ENCODE measurements around the gene SCFD2.
"Not testable (repeated sequence)": the region's sequence is repeated elsewhere in the genome, so short reads cannot be mapped to it uniquely, and the experiment has no call there.

The SCFD2 gene

DNA sequence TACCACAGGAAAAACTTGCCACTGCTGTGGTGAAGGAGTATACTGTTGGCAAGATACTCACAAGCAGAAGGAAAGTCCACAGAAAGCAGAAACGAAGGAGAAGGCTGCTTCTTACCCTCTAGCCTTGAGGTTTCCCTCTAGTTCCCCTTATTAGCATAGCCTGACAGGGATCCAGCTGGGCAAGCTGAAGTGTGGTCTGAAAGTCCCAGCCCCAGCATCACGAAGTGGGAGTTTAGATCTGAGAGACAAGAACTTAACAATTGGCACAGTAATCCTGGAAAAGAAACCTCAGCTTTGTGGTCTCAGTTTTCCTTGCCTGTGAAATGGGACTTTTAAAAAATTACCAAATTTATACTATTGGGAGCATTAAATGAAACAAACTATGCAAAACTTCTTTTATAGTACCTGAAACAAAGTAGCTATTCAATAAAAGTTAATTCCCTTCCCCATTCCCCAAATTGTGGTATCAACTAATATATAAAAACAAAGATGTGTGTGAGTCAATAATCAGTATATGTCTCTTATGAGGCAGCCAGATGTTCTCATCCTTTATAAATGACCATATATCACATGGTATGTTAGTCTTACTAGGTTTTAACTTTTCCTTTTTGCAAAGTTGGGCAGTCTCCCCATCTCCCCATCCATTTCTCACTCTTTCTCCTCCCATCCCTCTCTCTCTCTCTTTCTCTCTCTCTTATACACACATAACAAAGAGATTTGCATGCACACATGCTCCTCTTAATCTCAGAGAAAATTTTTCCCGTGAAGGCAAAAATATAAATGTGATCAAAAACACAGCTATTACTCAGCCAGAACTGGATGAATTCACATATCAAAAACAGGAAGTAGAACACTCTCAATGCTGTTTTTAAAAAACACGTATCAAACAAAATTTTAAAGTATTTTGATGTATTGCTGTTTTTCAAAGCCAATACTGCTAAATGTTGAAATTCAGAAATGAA, 57.8 kb downstream of the SCFD2 start:
- H3K4me1 ChIP-seq (ENCODE audit: control insufficient read depth, insufficient read depth, low read length, unreplicated experiment), result peaks cover 47% of the 10 kb centered on the region
- peak overlapping the region; percentile 81 for H3K27ac ChIP-seq (ENCODE audit: low read depth, low read length)
- no peaks in the 10 kb centered on the region; the same call in 1 of the 2 replicates for H3K36me3 ChIP-seq (ENCODE audit: insufficient read depth, low read length)
- no peaks in the 10 kb centered on the region for H3K79me2 ChIP-seq (ENCODE audit: control insufficient read depth, insufficient read depth, low read length, unreplicated experiment)
- no peaks in the 10 kb centered on the region for H3K27me3 ChIP-seq (ENCODE audit: insufficient read depth, low read length)
- peak overlapping the region; percentile 33 for H3K4me3 ChIP-seq (ENCODE audit: low read depth, low read length)
- H2AFZ ChIP-seq (ENCODE audit: low read length, unreplicated experiment), result peak overlapping the region; percentile 66

DNA sequence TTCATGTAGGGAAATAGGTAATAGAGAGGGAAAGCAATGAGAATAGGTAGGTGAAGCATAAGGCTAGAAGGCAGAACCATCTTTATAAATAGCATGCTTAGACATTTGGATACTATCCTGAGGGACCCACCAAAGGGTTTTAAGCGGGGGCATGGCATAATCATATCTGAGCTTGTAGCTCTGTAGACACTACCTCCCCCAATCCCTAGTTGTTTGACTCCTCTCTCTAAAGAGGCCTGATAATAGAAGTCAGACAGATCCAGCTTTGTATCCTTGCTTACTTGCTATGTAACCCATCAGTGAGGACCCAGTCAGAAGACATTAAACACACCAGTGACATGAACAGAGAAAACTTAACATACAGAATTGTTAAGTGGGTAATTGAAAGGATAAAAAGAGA, 58.7 kb downstream of the SCFD2 start:
- peaks cover 47% of the 10 kb centered on the region for H3K4me1 ChIP-seq (ENCODE audit: control insufficient read depth, insufficient read depth, low read length, unreplicated experiment)
- peak overlapping the region; percentile 32 for H2AFZ ChIP-seq (ENCODE audit: low read length, unreplicated experiment)
- no peaks in the 10 kb centered on the region for H3K27me3 ChIP-seq (ENCODE audit: insufficient read depth, low read length)
- H3K27ac ChIP-seq (ENCODE audit: low read depth, low read length), result peak overlapping the region; percentile 81
- no peaks in the 10 kb centered on the region; the same call in 1 of the 2 replicates for H3K36me3 ChIP-seq (ENCODE audit: insufficient read depth, low read length)
- peak overlapping the region; percentile 54 for H3K4me3 ChIP-seq (ENCODE audit: low read depth, low read length)
- H3K79me2 ChIP-seq (ENCODE audit: control insufficient read depth, insufficient read depth, low read length, unreplicated experiment), result no peaks in the 10 kb centered on the region

DNA sequence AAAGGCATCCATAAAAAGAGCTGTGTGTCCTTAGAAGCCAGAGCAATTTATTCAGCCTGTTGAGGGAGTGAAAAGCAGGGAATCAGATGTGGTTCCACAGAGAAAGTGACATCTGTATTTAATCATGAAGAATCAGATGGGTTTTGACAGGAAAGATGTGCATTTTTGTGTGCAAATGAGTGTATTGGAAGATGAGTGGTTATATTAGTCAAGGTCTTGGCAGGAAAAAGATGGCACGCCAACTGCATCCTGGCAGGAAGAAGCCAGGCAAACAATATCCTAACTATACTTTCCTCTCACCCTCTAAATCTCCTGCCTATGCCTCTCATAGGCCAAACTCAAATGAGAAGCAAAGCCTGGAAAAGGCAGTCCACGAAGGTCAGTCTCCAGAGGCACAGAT, 59.1 kb downstream of the SCFD2 start:
- peaks cover 47% of the 10 kb centered on the region for H3K4me1 ChIP-seq (ENCODE audit: control insufficient read depth, insufficient read depth, low read length, unreplicated experiment)
- H3K36me3 ChIP-seq (ENCODE audit: insufficient read depth, low read length), result no peaks in the 10 kb centered on the region; the same call in 1 of the 2 replicates
- peak overlapping the region; percentile 81 for H3K27ac ChIP-seq (ENCODE audit: low read depth, low read length)
- peak overlapping the region; percentile 32 for H2AFZ ChIP-seq (ENCODE audit: low read length, unreplicated experiment)
- no peaks in the 10 kb centered on the region for H3K79me2 ChIP-seq (ENCODE audit: control insufficient read depth, insufficient read depth, low read length, unreplicated experiment)
- no peaks in the 10 kb centered on the region for H3K27me3 ChIP-seq (ENCODE audit: insufficient read depth, low read length)
- peak overlapping the region; percentile 54 for H3K4me3 ChIP-seq (ENCODE audit: low read depth, low read length)

DNA sequence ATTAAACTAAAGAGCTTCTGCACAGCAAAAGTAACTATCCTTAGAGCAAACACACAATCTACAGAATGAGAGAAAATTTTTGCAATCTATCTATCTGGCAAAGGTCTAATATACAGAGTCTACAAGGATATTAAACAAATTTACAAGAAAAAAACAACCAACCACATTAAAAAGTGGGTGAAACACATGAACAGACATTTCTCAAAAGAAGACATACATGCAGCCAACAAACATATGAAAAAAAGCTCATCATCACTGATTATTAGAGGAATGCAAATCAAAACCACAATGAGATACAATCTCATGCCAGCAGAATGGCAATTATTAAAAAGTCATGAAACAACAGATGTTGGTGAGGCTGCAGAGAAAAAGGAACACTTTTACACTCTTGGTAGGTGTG, 73.7 kb downstream of the SCFD2 start:
- not testable (repeated sequence) for H3K4me1 ChIP-seq (ENCODE audit: control insufficient read depth, insufficient read depth, low read length, unreplicated experiment); H3K4me3 ChIP-seq (ENCODE audit: low read depth, low read length); H3K27me3 ChIP-seq (ENCODE audit: insufficient read depth, low read length); H3K27ac ChIP-seq (ENCODE audit: low read depth, low read length); H3K79me2 ChIP-seq (ENCODE audit: control insufficient read depth, insufficient read depth, low read length, unreplicated experiment); H3K36me3 ChIP-seq (ENCODE audit: insufficient read depth, low read length); H2AFZ ChIP-seq (ENCODE audit: low read length, unreplicated experiment)

DNA sequence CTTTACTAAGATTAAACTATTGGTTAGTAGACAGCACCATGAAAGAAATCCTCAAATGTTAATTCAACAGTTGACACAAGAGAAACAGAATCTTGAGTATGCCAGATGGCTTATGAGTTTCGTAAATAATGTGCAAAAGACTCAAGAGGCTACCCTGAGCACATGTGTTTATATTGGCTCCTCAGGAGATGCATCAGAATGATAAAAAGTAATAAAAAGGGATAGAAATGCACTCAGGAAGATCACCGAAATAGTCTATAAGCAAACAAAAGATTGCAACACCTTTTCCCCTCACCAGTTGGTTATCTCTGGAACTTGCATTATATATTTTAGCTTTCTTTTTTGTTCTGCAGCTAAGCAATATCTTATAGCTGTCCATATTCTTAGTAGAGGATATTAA, 84.4 kb downstream of the SCFD2 start:
- H3K27me3 ChIP-seq (ENCODE audit: insufficient read depth, low read length), result no peaks in the 10 kb centered on the region
- no peaks in the 10 kb centered on the region for H3K36me3 ChIP-seq (ENCODE audit: insufficient read depth, low read length)
- no peak overlapping the region for H3K4me3 ChIP-seq (ENCODE audit: low read depth, low read length)
- peaks cover 10% of the 10 kb centered on the region for H3K4me1 ChIP-seq (ENCODE audit: control insufficient read depth, insufficient read depth, low read length, unreplicated experiment)
- H2AFZ ChIP-seq (ENCODE audit: low read length, unreplicated experiment), result no peak overlapping the region
- H3K79me2 ChIP-seq (ENCODE audit: control insufficient read depth, insufficient read depth, low read length, unreplicated experiment), result no peaks in the 10 kb centered on the region
- no peak overlapping the region for H3K27ac ChIP-seq (ENCODE audit: low read depth, low read length)

DNA sequence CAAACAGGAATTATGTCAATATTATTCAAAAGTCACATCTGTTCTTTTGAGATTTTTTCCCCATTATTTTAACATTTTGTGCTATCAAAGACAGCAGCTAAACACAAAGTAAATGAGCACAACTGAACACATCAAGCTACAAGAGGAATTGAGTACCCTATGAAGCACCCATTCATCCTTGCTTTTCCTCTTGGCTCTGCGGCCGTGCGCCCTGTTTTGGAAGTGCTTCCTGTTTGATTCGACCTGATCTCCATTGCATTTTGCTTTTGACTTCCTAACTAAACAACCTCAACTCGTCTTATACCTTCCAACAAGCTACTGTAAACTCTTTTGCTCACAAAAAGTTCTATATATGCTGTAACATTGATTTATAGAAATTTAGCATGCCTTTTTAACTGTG, 85.0 kb downstream of the SCFD2 start:
- Histone ChIP-seq H3K27ac (ENCODE audit: low read depth, low read length) (no peak overlapping the region), H3K27me3 (ENCODE audit: insufficient read depth, low read length) (no peaks in the 10 kb centered on the region), H3K4me3 (ENCODE audit: low read depth, low read length) (no peak overlapping the region), H2AFZ (ENCODE audit: low read length, unreplicated experiment) (no peak overlapping the region), H3K79me2 (ENCODE audit: control insufficient read depth, insufficient read depth, low read length, unreplicated experiment) (no peaks in the 10 kb centered on the region), H3K36me3 (ENCODE audit: insufficient read depth, low read length) (no peaks in the 10 kb centered on the region), H3K4me1 (ENCODE audit: control insufficient read depth, insufficient read depth, low read length, unreplicated experiment) (peaks cover 10% of the 10 kb centered on the region)

DNA sequence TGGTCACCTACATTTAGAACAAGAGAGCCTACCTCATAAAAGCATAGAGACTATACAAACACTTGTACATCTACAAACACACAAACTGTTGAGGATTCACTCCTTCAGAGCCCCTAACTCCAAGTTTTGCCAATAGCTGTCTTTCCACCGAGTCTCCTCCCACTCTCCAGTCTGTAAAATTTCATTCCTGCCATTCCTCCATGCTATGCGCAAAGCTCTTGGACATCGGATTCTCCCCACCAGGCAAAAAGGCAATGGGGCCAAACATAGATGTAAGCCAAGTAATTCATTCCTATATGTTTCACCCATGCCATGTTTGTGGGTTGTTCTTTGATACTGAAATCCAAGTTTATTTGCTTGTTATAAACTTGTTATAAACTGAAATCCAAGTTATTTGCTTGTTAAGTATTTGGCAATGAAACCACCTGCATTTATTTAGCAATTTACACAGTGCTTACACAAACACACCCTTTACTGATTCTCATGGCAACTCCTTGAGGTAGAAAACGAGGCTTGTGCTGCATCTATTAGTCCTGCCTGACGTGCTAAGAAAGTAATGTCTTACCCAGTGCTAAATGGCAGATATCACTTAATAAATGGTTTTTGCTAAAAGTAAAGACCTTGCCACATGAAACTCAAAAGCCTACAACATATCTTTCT, 91.1 kb downstream of the SCFD2 start:
- no peak overlapping the region for H3K27ac ChIP-seq (ENCODE audit: low read depth, low read length)
- no peaks in the 10 kb centered on the region for H3K27me3 ChIP-seq (ENCODE audit: insufficient read depth, low read length)

DNA sequence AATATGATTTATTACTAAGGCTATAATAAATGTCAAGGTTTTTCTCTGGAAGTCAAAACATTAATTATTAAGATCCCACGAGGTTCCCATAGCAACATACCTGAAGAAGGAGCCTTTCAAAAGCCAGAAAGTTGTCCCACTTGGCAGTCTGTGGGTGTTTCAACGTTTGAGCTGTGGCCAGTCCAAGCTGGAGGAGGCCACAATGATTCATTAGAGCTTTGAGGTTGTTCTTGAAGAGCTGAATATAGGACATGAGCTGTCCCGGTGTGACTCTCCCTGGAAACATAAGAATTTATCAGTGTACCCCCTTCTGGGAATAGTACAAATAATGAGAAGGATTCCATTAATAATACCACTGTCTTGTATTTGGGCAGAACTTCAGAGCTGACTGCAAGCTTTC, 92.1 kb downstream of the SCFD2 start:
- no peak overlapping the region for H3K4me3 ChIP-seq (ENCODE audit: low read depth, low read length)
- H3K4me1 ChIP-seq (ENCODE audit: control insufficient read depth, insufficient read depth, low read length, unreplicated experiment), result peaks cover 4% of the 10 kb centered on the region
- no peaks in the 10 kb centered on the region for H3K27me3 ChIP-seq (ENCODE audit: insufficient read depth, low read length)
- H3K36me3 ChIP-seq (ENCODE audit: insufficient read depth, low read length), result no peaks in the 10 kb centered on the region
- no peak overlapping the region for H3K27ac ChIP-seq (ENCODE audit: low read depth, low read length)
- H2AFZ ChIP-seq (ENCODE audit: low read length, unreplicated experiment), result no peak overlapping the region
- no peaks in the 10 kb centered on the region for H3K79me2 ChIP-seq (ENCODE audit: control insufficient read depth, insufficient read depth, low read length, unreplicated experiment)

More for the DNA sequence above, 91.1 kb downstream of the SCFD2 start:
- no peaks in the 10 kb centered on the region for H3K36me3 ChIP-seq (ENCODE audit: insufficient read depth, low read length)
- no peak overlapping the region for H2AFZ ChIP-seq (ENCODE audit: low read length, unreplicated experiment)
- no peak overlapping the region for H3K4me3 ChIP-seq (ENCODE audit: low read depth, low read length)
- H3K79me2 ChIP-seq (ENCODE audit: control insufficient read depth, insufficient read depth, low read length, unreplicated experiment), result no peaks in the 10 kb centered on the region
- H3K4me1 ChIP-seq (ENCODE audit: control insufficient read depth, insufficient read depth, low read length, unreplicated experiment), result peaks cover 4% of the 10 kb centered on the region

DNA sequence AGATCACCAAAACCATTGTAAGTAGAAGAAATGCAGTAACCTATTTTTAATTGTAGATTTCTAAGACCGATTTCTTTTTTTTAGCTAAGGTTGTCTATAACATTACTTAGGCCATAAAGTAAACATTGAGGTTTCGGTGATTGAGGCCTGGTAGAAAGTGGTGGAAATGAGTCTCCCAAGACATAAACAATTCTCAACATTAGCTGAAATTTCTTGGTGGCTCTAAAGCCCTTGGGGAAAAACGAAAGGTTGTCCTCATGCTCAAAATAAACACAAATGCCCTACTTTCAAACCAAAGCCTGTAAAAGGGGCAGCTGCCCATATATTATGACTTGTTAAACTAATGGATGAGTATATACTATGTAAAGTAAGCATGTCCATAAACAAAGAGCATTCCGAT, 98.8 kb downstream of the SCFD2 start:
- Histone ChIP-seq H3K27me3 (ENCODE audit: insufficient read depth, low read length) (no peaks in the 10 kb centered on the region), H3K36me3 (ENCODE audit: insufficient read depth, low read length) (peaks cover 7% of the 10 kb centered on the region; the same call in 1 of the 2 replicates), H3K4me1 (ENCODE audit: control insufficient read depth, insufficient read depth, low read length, unreplicated experiment) (no peaks in the 10 kb centered on the region), H3K27ac (ENCODE audit: low read depth, low read length) (no peak overlapping the region), H3K4me3 (ENCODE audit: low read depth, low read length) (no peak overlapping the region), H3K79me2 (ENCODE audit: control insufficient read depth, insufficient read depth, low read length, unreplicated experiment) (no peaks in the 10 kb centered on the region), H2AFZ (ENCODE audit: low read length, unreplicated experiment) (no peak overlapping the region)

DNA sequence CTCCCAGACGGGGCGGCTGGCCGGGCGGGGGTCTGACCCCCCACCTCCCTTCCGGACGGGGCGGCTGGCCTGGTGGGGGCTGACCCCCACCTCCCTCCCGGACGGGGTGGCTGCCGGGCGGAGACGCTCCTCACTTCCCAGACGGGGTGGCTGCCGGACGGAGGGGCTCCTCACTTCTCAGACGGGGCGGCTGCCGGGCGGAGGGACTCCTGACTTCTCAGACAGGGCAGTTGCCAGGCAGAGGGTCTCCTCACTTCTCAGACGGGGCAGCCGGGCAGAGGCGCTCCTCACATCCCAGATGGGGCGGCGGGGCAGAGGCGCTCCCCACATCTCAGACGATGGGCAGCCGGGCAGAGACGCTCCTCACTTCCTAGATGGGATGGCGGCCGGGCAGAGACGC, 109.9 kb downstream of the SCFD2 start:
- not testable (repeated sequence) for H3K36me3 ChIP-seq (ENCODE audit: insufficient read depth, low read length); H2AFZ ChIP-seq (ENCODE audit: low read length, unreplicated experiment); H3K4me1 ChIP-seq (ENCODE audit: control insufficient read depth, insufficient read depth, low read length, unreplicated experiment); H3K27me3 ChIP-seq (ENCODE audit: insufficient read depth, low read length); H3K4me3 ChIP-seq (ENCODE audit: low read depth, low read length); H3K27ac ChIP-seq (ENCODE audit: low read depth, low read length); H3K79me2 ChIP-seq (ENCODE audit: control insufficient read depth, insufficient read depth, low read length, unreplicated experiment)

DNA sequence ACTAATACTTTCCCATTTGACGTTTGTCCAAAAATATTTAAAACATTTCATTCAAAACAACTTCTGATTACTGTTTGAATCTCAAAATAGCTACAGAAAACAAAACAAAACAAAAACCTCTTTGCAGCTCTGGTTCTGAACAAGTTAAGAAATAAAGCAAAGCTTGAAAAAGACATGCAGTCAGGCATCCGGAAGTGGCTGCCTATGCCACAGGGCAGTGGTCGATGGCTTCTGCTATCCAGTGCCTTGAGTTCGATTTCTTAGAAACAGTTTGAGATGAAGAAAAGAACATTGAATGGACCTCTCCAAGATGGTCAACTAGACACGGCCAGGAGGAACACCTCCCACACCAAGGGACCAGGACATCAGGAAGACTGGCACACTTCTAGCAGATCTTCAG, 125.3 kb downstream of the SCFD2 start:
- Histone ChIP-seq H3K4me3 (ENCODE audit: low read depth, low read length) (no peak overlapping the region), H3K27ac (ENCODE audit: low read depth, low read length) (no peak overlapping the region), H3K27me3 (ENCODE audit: insufficient read depth, low read length) (no peaks in the 10 kb centered on the region), H2AFZ (ENCODE audit: low read length, unreplicated experiment) (no peak overlapping the region), H3K79me2 (ENCODE audit: control insufficient read depth, insufficient read depth, low read length, unreplicated experiment) (no peaks in the 10 kb centered on the region), H3K36me3 (ENCODE audit: insufficient read depth, low read length) (no peaks in the 10 kb centered on the region), H3K4me1 (ENCODE audit: control insufficient read depth, insufficient read depth, low read length, unreplicated experiment) (no peaks in the 10 kb centered on the region)

Measured in ACC112 (cell line).